HG02763 (cell line): Measurements from ENCODE around the gene VAT1L.

Source experiments
- ATAC-seq: cut with Tn5 transposase; IDR thresholded peaks from one replicate; pipeline ENCODE4 v1.9.1; 2021; ENCODE audit warnings: mild to moderate bottlenecking, moderate library complexity; ENCODE audit not compliant: unreplicated experiment

Gene VAT1L

DNA sequence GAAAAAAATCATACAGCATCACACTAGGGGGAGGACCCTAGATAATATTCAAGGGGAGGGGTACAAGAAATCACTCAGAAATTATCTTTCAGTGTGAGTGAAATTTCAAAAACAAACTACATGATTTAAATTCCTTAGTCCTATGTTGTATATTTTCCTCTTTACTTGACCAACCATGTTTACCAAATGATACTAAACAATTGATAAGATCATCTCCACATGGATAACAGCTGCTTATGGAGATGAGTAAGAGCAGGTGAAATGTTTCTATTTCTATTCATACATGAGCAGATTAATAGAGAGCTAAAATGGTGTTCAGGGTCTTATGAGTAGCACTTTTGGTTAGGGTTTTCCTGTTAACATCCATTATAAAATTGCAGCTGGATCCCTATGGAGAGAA is 7.3 kb upstream of the VAT1L start:
- ATAC-seq = no peak

DNA sequence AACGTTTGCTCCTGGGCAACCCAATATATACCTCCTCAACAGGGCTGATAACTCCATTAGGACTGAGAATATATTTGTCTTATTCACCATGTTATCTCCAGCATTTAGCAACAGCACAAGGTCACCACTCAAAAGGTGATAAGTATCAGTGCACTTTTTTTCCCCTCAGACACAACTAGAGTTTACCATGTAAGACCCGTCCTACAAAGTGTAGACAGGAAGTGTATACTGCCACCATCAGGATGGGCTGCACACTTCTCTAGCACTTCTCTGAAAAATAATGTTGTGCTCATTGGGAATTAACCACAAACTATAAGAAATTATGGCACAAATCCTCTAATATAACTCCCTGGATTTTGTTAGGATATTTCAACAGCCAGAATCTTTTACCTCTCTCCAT is 5.7 kb upstream of the VAT1L start:
- no peak for ATAC-seq

DNA sequence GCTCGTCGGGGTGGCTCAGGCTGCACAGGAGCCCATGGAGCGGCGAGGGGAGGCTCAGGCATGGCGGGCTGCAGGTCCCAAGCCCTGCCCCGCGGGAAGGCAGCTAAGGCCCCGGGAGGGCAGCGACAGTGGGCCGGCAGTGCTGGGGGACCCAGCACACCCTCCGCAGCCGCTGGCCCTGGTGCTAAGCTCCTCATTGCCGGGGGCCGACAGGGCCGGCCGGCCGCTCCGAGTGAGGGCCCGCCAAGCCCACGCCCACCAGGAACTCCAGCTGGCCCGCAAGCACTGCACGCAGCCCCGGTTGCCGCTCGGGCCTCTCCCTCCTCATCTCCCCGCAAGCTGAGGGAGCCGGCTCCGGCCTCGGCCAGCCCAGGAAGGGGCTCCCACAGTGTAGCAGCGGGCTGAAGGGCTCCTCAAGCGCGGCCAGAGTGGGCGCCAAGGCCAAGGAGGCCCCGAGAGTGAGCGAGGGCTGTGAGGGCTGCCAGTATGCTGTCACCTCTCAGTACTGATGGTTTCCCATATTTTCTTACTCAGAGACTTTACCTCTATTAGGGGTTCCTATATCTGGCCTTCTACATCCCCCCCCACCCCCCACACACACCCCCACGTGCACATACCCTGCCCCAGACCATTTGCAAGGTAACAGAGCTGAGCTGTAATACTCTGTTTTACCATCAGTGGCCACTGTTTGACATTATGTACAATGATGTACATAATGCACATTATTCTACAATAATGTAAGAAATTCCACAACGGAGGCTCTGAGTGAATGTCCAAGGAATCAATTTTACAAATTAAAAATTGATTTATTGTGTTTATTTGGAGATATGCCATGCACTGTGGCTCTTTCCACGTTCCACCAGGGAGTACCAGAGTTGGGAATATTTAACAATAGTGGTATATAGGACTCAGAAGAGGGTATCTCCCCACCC is 3.7 kb upstream of the VAT1L start:
- no peak for ATAC-seq

DNA sequence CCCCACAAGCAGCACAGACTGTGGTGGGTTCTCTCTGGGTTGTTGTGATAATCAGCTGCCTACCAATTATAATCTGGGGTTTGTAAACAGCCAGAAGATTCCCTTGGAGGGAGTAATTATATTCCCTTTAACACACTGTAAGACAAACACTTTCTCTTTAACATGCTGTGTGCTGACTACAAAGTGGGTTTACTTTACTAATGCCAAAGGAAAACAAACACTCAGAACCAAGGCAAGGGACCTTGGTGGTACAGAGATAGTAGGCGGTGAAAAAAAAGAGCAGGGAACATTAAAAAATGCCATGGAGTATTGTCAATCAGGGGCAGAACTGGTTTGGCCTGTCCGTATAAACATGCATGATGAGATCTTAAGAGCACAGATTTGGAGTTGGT is 3.0 kb upstream of the VAT1L start:
- ATAC-seq = no peak

DNA sequence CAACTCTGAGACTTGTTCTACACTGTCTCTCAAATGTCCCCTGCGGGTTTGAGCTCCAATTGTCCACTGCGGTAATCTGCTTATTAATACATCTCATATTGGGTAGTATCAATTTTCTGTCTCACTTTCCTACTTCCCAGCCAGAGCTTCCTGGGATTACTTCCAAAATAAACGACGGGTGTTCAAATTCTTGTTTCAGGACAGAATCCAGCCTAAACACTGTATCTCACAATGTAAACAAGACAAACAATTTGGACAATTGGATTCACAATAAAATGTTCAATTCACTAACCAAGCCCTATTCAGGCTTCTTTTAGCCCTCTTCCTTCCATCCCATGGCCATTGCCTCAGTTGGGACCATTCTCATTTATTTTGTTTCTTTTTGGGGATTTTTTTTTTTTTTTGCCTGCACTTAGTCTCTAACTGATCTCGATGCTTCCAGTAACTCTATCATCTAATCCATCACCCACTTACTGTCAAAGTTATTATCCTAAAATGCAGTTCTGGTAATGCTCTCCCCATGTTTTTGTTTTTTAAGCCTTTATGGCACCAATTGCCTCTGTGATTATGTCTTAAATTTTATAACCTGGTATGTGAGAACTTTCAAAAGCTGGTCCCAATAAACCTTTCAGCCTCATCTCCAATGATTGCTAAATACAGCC is 2.0 kb upstream of the VAT1L start:
- ATAC-seq = no peak

DNA sequence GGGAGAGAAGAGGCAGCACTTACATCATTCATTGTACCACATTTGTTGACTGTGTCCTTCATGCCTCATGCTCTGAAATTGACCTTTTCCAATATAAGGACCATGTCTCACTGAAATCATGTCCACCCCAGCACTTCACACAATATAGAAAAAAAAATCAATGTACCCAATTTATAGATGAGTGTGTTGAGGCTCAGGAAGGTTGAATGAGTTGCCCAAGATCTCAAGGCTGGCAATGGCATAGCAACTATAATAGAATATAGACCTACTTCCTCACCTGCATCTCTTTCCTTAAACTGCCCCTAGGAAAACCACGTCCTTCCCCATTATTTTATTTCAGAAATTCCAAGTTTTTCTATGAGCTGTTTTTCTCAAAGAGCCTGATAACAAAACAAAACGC is 912 bp upstream of the VAT1L start:
- ATAC-seq = no peak

DNA sequence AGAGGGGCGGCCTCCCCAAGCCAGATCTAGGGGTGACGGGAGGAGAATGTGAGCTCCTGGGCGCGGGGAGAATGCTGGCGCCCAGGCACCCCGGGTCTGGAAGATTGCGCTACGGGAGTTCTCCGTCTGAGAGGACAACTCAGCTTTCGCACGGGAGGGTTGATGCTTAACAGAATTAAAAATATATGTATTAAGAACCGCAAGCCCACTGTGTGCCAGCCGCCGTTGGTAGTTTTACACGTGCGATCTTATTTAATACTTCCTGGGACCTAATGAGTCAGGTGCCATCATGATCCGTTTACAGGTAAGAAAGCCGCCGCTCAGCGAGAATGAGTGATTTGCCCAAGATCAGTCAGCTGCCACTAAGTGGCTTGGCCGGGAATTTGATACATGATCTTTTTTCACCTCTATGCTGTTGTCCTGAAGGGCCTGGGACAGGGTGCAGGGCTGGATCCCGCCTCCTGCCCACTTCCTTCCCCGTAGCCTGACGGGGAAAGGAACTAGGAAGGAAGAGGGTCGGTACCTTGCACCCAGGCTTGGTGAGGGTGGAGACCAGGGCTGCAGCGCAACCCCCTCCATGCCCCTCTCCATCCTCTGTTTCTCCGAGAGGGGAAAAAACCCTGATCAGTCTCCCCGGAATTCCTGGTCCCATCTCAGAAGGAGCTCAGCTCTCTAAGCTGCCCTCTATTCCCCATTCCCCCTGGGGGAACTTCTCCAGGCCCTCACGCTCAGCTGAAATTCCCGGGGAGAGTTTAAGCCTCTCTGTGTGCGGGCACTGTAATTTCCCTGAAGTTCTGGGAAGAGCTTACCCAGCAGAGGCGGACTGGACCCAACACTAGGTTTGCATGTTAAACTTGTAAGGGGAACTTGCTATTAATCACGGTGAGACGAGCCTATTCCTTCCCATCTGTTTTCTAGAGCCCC is 983 bp downstream of the VAT1L start:
- ATAC-seq = no peak

DNA sequence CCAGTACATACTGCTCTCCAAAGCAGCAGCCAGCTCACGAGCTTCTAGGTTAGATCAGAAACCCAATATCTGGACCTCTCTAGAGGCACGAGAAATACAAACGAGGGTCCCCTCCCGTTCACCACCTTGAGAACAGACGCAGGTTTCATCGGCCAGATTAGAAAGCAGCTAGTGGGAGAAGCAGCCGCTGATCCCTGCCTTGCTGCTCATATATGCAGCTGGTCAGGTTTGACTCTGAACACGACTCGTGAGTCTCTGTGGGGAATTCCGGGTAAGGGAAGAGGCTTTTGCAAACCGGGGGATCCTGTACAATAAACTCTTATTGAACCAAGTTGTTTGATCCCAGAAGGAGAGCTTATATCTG is 1.6 kb downstream of the VAT1L start:
- ATAC-seq = no peak

DNA sequence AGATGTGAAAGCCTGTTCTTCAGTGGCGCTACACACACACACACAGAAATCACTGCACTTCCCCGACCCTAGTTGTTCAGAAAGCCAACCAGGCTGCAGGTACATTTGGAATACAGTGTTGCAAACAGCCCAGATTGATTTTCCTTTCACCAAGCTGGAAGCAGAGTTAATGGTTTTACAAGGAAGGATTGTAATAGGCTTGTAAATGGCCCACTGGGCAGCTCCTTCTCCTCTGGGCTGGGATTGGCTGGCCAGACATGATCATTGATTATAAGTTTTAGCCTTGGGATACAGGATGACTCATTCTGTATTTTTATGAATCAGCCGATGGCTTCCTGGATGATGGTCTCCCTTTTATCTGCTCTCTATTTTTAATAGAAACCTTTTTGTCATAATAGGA is 2.5 kb downstream of the VAT1L start:
- no peak for ATAC-seq

DNA sequence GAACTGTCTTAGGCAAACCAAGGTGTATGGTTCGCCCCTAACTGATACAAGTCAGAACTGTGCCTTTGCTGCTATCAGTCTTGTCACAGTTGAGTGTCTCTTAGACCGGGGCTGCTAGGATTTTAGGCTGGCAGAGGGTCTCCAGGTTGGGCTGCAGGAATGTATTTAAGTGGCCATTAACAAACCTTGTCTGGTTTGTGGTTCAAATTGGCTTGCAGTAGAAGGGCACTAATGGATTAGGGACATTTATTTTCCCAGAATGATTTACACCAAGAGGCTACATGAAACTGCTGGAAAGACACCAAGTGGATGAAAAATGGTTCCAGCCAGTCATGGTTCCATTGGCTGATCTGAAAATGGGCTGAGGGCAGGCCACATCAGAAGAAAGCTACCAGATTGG is 5.1 kb downstream of the VAT1L start:
- ATAC-seq = no peak

DNA sequence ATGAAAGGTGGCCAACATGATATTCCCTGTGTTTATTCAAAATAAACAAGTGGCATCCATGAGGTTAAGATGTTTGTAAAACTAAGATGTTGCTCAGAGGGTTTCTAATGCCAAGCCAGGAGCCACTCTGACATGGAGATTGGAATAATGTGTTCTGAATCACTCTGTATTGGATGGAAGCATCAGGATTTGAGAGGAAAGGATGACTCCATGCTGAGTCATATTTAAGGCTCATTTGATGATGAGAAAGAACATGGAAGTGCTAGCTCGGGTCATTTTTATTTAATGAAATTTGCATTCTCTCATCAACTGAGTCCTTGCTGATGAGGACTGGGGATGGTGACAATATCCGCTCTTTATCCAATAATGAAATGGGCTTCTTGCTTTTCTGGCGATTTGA is 6.2 kb downstream of the VAT1L start:
- no peak for ATAC-seq

DNA sequence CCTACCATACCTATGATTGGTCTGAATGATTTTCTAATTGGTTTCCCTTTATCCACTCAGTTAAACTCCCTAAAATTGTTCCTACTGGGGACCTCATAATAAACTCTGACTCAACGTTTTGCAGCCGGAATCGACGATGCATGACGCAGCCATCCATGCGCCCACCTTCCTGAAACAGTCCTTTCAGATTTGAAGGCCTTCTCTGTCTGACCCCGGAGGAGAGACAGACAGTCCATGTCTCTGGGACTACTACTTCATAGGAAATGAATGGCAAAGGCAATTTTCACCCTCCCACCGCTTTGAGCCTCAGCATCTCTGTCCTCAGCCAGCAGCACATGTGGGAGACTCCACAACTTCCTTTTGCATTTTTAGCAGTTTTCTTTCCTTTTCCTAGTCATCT is 13.5 kb downstream of the VAT1L start:
- no peak for ATAC-seq

DNA sequence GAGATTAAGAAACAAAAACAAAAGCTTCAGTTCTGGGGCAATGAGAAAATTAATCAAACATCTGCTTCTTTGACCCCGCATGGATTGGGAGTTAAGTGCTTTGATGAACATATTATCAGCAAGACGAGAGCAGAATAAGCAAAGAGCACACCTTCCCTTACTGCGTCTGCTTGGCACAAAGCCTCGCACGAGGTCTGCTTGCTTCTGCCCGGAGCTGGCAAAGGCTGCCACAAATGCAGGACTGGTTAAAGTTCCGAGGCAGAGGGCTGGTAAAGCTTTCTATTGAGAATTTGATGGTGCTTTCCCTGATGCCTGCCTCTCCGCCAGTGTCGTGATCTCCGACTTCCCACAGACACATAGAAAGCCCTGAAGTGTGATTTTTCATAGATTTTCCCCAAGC is 17.0 kb downstream of the VAT1L start:
- no peak for ATAC-seq

DNA sequence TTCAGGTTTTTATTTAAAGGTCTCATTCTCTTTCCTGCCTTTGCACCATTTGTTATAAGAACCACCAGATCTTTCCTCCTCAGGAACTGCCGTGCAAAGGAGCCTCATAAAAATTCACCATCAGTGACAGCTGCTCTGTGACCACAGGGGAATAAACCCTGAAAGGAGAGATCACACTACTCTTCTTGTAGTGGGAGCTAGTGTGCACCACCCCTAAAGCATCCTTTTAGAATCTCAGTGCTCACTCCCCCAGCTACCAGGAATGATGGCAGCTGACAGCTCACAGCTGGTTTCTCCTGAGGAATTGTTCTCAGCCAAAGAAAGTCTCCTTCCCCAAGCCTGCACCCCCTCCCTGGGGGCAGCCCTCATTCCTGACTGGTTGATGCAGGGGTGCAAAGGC is 18.7 kb downstream of the VAT1L start:
- no peak for ATAC-seq

DNA sequence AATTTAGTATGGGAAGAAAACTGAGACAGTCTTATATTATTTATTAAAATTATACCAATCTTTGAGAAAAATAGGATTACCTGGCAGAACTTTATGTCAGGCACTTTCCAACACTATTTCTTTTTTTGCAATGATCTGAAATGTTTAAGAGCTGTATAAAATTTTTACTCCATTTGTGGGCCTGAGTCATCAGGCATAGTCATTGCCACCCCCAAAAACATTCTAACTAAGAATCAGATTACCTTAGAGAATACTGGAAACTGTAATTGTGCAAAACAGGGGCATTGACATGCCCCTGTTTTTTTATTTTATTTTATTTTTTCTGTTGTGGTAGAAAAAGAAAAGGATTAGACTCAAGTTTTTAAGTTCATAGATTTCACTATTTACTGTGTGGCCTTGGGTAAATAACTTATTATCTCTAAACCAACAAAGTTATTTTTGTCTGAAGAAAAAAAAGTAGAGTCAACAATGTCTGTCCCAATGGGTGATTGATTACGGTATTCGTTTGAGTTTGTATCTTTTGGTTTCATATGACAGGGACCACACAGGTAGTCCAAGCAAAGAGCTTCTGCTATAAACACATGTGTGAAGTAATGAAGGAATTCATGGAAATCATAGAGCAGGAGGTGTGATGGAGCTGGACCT is 24.6 kb downstream of the VAT1L start:
- no peak for ATAC-seq

DNA sequence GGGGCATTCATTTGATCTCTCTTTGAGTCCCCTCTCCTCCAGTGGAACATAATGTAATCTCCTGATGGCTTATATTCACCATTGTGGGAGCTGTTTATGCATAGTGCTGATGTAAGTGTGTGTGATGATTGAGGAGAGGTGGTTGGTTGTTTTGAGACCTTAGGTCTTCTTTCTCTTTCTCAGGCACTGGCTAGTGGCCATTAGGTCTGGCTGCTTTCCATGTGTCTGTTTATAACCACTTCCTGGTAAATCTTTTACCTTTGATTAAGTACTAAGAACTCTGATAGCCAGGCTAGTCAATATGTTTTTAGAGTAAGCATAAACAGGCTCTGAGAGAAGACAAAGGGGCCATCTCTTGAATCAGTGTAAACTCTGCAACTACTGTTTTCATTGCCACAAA is 27.9 kb downstream of the VAT1L start:
- no peak for ATAC-seq

DNA sequence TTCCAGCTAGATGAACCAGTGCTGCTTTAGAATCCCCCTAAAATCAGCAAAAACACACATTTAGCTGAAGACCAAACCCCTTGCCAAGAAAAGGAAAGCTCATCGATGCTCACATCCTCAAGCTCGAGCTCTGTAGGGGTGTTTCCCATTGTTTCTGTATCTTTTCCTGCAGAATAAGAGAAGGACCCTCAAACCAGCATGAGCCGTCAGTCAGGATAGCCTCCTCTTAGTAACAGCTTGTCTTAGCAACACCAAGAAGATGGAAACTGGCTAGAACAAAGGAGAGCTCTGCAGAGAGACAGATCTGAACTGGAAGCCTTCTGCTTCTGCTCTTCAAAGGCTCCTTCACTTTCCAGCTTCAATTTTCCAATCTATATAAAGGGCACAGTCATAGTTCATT is 32.0 kb downstream of the VAT1L start:
- ATAC-seq = no peak

DNA sequence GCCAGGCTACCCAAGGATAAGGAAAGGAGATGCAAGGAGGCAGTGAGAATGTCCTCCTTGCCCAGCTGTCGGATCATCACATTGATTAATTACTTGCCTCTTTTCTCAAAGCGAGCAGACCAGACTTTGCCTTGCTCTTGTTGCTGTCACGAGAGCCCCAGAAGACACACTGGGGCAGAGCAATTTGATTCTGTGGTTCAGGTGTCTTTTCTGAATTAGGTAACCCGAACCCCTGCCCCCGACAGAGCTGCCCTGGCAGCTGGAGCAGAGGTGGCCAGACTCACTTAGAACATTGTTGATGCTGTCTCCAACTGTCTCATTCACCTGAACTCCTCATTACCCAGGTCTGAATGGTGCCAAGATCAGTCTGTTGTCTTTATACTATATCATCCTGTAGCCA is 34.3 kb downstream of the VAT1L start:
- ATAC-seq = no peak

DNA sequence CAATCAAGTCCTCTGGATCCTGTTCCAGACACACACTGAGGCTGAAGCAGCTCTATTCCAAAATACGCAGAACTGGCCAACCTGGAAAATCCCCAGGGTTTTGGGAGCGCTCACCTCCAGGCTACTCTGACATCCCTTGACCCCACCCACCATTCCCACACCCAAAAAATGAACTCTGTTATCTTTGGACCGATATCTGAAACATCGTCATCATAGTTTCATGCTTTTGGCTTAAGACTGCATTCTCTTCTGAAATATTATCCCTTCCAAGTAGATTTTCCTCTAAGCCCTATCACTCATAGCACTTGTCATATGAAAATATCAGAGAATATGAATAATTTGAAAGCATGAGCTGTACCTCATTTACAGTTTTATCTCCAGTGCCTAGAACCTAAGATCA is 34.7 kb downstream of the VAT1L start:
- ATAC-seq = no peak

DNA sequence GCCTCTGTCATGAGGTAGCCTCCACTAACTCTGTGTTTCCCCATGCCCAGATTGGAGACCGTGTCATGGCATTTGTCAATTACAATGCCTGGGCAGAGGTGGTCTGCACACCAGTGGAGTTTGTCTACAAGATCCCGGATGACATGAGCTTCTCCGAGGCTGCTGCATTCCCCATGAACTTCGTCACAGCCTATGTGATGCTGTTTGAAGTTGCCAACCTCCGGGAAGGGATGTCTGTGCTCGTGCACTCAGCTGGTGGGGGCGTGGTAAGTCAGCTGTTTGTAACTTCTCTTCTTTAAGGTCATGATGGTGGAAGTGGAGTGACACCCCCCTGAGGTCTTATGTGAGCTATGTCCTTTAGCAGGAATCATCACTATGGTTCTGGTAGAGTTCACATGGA is 36.8 kb downstream of the VAT1L start:
- no peak for ATAC-seq

DNA sequence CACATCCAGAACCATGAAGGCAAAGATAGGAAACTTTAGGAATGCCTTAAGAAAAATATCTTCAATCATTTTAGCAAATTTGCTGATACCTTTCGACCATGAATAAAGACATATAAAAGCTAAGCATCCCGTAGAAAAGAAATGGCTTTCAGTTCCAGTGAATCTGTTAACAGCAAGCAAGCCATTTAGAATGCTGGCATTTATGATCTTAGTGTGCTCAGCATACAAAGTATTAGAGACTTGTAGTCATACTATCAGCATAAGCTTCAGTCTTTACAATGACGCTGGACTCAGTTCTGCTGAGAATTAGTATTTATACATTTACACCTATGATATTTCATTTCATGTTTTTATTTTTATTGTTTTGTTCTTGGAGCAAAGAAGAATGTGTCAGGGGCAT is 38.7 kb downstream of the VAT1L start:
- ATAC-seq = no peak
